Hematopoietic multipotent progenitor cell treated with erythropoietin and hydrocortisone succinate and interleukin-3 and kit ligand, for 6 days (in vitro differentiated cells): ENCODE results near the gene MROH2A.

Source experiments
- DNase-seq: peaks from one replicate; pipeline ENCODE4 v3.0.0-alpha.2; 2015

MROH2A gene

GRCh38 chr2:233838251-233838650, 60.1 kb downstream of the MROH2A start:
- DNase-seq = no peak

GRCh38 chr2:233838726-233839446, 60.8 kb downstream of the MROH2A start:
- DNase-seq = no peak

- DNase-seq = no peak
Measured at GRCh38 chr2:233839447-233839820, 61.3 kb downstream of the MROH2A start.

GRCh38 chr2:233840520-233840919, 62.4 kb downstream of the MROH2A start:
- DNase-seq = no peak

- no peak for DNase-seq
Measured at GRCh38 chr2:233841183-233841582, 63.1 kb downstream of the MROH2A start.

- DNase-seq = no peak
Measured at GRCh38 chr2:233844064-233844807, 66.1 kb downstream of the MROH2A start.

- no peak for DNase-seq
Measured at GRCh38 chr2:233844836-233845235, 66.7 kb downstream of the MROH2A start.

GRCh38 chr2:233845301-233846060, 67.4 kb downstream of the MROH2A start:
- no peak for DNase-seq

GRCh38 chr2:233846387-233847247, 68.5 kb downstream of the MROH2A start:
- DNase-seq = peak; percentile 31

GRCh38 chr2:233847248-233847898, 69.2 kb downstream of the MROH2A start:
- DNase-seq = no peak

GRCh38 chr2:233848276-233848675, 70.1 kb downstream of the MROH2A start:
- no peak for DNase-seq

GRCh38 chr2:233849607-233850271, 71.6 kb downstream of the MROH2A start:
- DNase-seq = no peak

- DNase-seq = no peak
Measured at GRCh38 chr2:233850745-233851144, 72.6 kb downstream of the MROH2A start.

- no peak for DNase-seq
Measured at GRCh38 chr2:233851169-233851568, 73.0 kb downstream of the MROH2A start.

GRCh38 chr2:233852056-233852455, 73.9 kb downstream of the MROH2A start:
- DNase-seq = peak; percentile 81

- peak; percentile 42 for DNase-seq
Measured at GRCh38 chr2:233853353-233853752, 75.2 kb downstream of the MROH2A start.

- no peak for DNase-seq
Measured at GRCh38 chr2:233853883-233854240, 75.7 kb downstream of the MROH2A start.

GRCh38 chr2:233854241-233854981, 76.3 kb downstream of the MROH2A start, which contains the start of gene HJURP:
TSS of gene HJURP (minus strand) at chr2:233854535. CDS start at chr2:233854500, 35 bp downstream.
- DNase-seq = peak; percentile 99

GRCh38 chr2:233855345-233855744, 77.2 kb downstream of the MROH2A start:
- no peak for DNase-seq

GRCh38 chr2:233856184-233856583, 78.1 kb downstream of the MROH2A start:
- DNase-seq = peak; percentile 73
